ENCODE results near the gene CELF2. TPM values are rescaled to one million over a fixed set of nuclear protein-coding genes. Genes with fewer than 3 reads are reported as not detected.
A peak's percentile ranks its signal among the peaks of the same experiment; 100 is the strongest.

The CELF2 gene
- total RNA-seq, 4 donors from 2014 or later = 8.7 to 28.6 (median 22.9) TPM

DNA sequence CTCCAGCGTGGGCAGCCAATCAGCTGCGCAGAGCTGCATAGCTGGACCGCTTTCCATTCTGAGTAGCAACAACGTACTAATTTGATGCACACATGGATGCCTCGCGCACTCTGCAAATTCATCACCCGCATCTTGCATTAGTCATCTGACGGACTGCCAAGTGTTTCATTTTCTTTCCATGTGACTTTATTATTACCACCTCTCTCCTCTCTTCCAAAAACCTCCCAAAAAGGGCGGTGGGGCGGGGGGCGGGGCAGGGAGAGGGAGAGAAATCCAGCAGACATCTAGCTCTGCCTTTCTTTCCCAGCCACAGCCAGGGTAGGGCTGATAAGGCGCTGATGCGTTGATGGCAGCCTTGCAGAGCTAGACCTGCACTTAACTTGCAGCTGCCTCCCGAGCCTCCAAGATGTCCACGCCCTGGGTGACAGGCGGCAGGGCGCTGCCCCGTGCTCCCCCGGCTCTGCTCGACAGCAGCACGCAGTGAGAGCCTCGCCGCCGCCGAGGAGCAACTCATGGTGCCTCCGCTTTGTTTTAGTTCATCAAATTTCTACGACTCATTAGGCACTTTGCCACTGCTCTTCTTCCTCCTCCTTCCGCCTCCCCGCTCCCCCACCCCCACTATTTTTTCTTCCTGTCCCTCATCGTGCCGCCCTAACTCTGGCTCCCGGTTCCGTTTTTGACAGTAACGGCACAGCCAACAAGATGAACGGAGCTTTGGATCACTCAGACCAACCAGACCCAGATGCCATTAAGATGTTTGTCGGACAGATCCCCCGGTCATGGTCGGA lies 147.3 kb downstream of the CELF2 start:
- TF ChIP-seq EP300 (IDR thresholded peaks at IDR 0.05) (no peak), POLR2A (IDR thresholded peaks at IDR 0.05) (peak in 1 of 2 donors; percentile 36), POLR2AphosphoS5 (IDR thresholded peaks at IDR 0.05) (peak in 1 of 3 donors; percentile 28)
- no peaks in the 10 kb centered on the region for H3K9me3 ChIP-seq
- H3K27ac ChIP-seq = peak overlapping the region; percentile 88
- 4% methylated on average over 38 of the region's 38 CpGs for WGBS
- peaks cover 3% of the 10 kb centered on the region for H3K36me3 ChIP-seq
- H3K27me3 ChIP-seq = peaks cover 3% of the 10 kb centered on the region
- peaks cover 42% of the 10 kb centered on the region for H3K4me1 ChIP-seq
- peak; percentile 80 to 87 for DNase-seq (ENCODE audit: low spot score in 2 of 2)
- peak overlapping the region; percentile 59 for H3K4me3 ChIP-seq

GRCh38 chr10:11165591-11166543 lies 148.2 kb downstream of the CELF2 start:
- peak in 1 of 2 donors; percentile 78 for DNase-seq (ENCODE audit: low spot score in 2 of 2)
- H3K4me3 ChIP-seq = peak overlapping the region; percentile 59
- WGBS = 6% methylated on average over 26 of the region's 44 CpGs
- TF ChIP-seq POLR2AphosphoS5 (IDR thresholded peaks at IDR 0.05) (no peak), POLR2A (IDR thresholded peaks at IDR 0.05) (peak in 1 of 2 donors; percentile 9), EP300 (IDR thresholded peaks at IDR 0.05) (no peak)
- TF ChIP-seq, protein P1, sequence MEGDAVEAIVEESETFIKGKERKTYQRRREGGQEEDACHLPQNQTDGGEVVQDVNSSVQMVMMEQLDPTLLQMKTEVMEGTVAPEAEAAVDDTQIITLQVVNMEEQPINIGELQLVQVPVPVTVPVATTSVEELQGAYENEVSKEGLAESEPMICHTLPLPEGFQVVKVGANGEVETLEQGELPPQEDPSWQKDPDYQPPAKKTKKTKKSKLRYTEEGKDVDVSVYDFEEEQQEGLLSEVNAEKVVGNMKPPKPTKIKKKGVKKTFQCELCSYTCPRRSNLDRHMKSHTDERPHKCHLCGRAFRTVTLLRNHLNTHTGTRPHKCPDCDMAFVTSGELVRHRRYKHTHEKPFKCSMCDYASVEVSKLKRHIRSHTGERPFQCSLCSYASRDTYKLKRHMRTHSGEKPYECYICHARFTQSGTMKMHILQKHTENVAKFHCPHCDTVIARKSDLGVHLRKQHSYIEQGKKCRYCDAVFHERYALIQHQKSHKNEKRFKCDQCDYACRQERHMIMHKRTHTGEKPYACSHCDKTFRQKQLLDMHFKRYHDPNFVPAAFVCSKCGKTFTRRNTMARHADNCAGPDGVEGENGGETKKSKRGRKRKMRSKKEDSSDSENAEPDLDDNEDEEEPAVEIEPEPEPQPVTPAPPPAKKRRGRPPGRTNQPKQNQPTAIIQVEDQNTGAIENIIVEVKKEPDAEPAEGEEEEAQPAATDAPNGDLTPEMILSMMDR (IDR thresholded peaks at IDR 0.05) = peak; percentile 40 to 65
- peaks cover 3% of the 10 kb centered on the region for H3K27me3 ChIP-seq
- peak overlapping the region; percentile 88 for H3K27ac ChIP-seq
- H3K4me1 ChIP-seq = peaks cover 42% of the 10 kb centered on the region
- no peaks in the 10 kb centered on the region for H3K9me3 ChIP-seq
- H3K36me3 ChIP-seq = peaks cover 3% of the 10 kb centered on the region

- Histone ChIP-seq H3K4me1 (peaks cover 37% of the 10 kb centered on the region), H3K27me3 (peaks cover 3% of the 10 kb centered on the region), H3K9me3 (no peaks in the 10 kb centered on the region), H3K4me3 (peak overlapping the region; percentile 59), H3K27ac (peak overlapping the region; percentile 88), H3K36me3 (peaks cover 3% of the 10 kb centered on the region)
- WGBS = 57% methylated on average over 5 of the region's 5 CpGs
- TF ChIP-seq EP300 (IDR thresholded peaks at IDR 0.05) (no peak), POLR2AphosphoS5 (IDR thresholded peaks at IDR 0.05) (no peak), POLR2A (IDR thresholded peaks at IDR 0.05) (no peak)
- TF ChIP-seq, protein P1 (IDR thresholded peaks at IDR 0.05) = no peak
- no peak for DNase-seq (ENCODE audit: low spot score in 2 of 2)
Measured at GRCh38 chr10:11166550-11166949, 148.9 kb downstream of the CELF2 start.

DNA sequence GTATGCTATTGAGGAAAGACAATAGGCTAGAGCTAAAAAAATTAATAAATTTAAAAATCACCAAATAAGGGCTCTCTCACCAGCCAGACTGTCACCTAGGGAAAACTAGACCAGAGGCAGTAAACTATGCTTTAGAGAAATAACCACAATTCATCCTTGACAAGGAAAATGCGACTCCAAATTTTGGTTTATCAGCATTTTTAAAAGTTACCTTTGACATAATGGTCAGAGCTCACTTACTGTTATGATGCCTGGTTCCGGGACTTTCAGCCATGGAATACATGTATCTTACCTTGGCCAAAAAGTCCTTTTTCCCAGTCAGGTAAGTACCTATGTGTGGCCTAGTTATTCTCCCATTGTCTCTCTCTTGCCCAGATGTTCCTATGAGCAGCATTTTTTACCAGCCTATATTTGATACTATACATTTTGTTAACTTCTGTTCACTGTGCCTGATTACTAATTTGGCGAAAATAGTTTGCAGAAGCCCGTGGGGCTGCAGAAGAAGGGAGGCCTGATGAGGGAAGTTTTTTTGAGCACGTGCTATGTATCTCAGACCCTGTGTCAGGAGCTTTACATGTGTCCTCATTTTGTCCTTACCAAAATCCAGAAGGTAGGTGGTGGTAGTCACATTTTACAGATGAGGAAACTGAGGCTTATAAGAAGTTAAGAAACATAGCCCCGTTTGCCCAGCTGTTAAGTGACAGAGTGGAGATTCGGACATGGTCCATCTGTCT lies 149.7 kb downstream of the CELF2 start:
- 83% methylated on average over 7 of the region's 7 CpGs for WGBS
- peak overlapping the region; percentile 88 for H3K27ac ChIP-seq

More for the DNA sequence above, 149.7 kb downstream of the CELF2 start:
- Histone ChIP-seq H3K4me3 (peak overlapping the region; percentile 59), H3K4me1 (peaks cover 32% of the 10 kb centered on the region), H3K36me3 (peaks cover 3% of the 10 kb centered on the region), H3K27me3 (peaks cover 3% of the 10 kb centered on the region), H3K9me3 (no peaks in the 10 kb centered on the region)
- no peak for TF ChIP-seq EP300 (IDR thresholded peaks at IDR 0.05)
- no peak for TF ChIP-seq POLR2A (IDR thresholded peaks at IDR 0.05)
- no peak for TF ChIP-seq POLR2AphosphoS5 (IDR thresholded peaks at IDR 0.05)
- TF ChIP-seq, protein P1 (IDR thresholded peaks at IDR 0.05) = no peak
- DNase-seq (ENCODE audit: low spot score in 2 of 2) = no peak

Measured in suprapubic skin (tissue), 4 donors.